Globus pallidus (tissue), 1 donor: Measurements from ENCODE around the gene GPR137B.
A peak's percentile ranks its signal among the peaks of the same experiment; 100 is the strongest.
"Not testable (repeated sequence)": the region's sequence is repeated elsewhere in the genome, so short reads cannot be mapped to it uniquely, and the experiment has no call there.

Experiments
- DNase-seq: peaks from one replicate; pipeline ENCODE4 v3.0.0-alpha.2; 2015; ENCODE audit warnings: low spot score

The GPR137B gene

GRCh38 chr1:236144033-236144432, 1.7 kb downstream of the GPR137B start:
- no peak for DNase-seq

- DNase-seq, result peak; percentile 35
These were observed 2.3 kb downstream of the GPR137B start for GRCh38 chr1:236144446-236145150.

- DNase-seq, result no peak
These were observed 4.7 kb downstream of the GPR137B start for GRCh38 chr1:236147068-236147467.

GRCh38 chr1:236147521-236148469, 5.5 kb downstream of the GPR137B start:
- DNase-seq, result no peak

GRCh38 chr1:236148470-236148845, 6.1 kb downstream of the GPR137B start:
- no peak for DNase-seq

- no peak for DNase-seq
These were observed 6.8 kb downstream of the GPR137B start for GRCh38 chr1:236149003-236149595.

- DNase-seq, result no peak
These were observed 7.4 kb downstream of the GPR137B start for GRCh38 chr1:236149696-236150228.

- DNase-seq, result no peak
These were observed 8.1 kb downstream of the GPR137B start for GRCh38 chr1:236150311-236150955.

- DNase-seq, result no peak
These were observed 8.6 kb downstream of the GPR137B start for GRCh38 chr1:236150986-236151385.

GRCh38 chr1:236151739-236152424, 9.5 kb downstream of the GPR137B start:
- no peak for DNase-seq

GRCh38 chr1:236154126-236154525, 11.8 kb downstream of the GPR137B start:
- no peak for DNase-seq

- DNase-seq, result no peak
These were observed 12.5 kb downstream of the GPR137B start for GRCh38 chr1:236154671-236155398.

GRCh38 chr1:236155399-236155767, 13.0 kb downstream of the GPR137B start:
- DNase-seq, result no peak

- no peak for DNase-seq
These were observed 13.6 kb downstream of the GPR137B start for GRCh38 chr1:236155841-236156503.

- no peak for DNase-seq
These were observed 14.3 kb downstream of the GPR137B start for GRCh38 chr1:236156512-236157208.

GRCh38 chr1:236158072-236158471, 15.7 kb downstream of the GPR137B start:
- DNase-seq, result not testable (repeated sequence)

GRCh38 chr1:236158719-236159118, 16.4 kb downstream of the GPR137B start:
- no peak for DNase-seq

GRCh38 chr1:236159704-236160539, 17.6 kb downstream of the GPR137B start:
- DNase-seq, result no peak
